Measurements from ENCODE around the gene LIMCH1. TPM values are rescaled to one million over a fixed set of nuclear protein-coding genes. Genes with fewer than 3 reads are reported as not detected.

LIMCH1 gene
- total and polyA plus RNA-seq, 2 experiments from 2014 or later: 10.6 to 13.3 TPM

- Histone ChIP-seq H3K9me2 (replicated peaks; ENCODE audit: insufficient read depth) (no peaks in the 10 kb centered on the region), H3K27ac (no peak overlapping the region), H3K4me3 (no peak overlapping the region), H3K79me2 (no peaks in the 10 kb centered on the region), H2AFZ (no peak overlapping the region), H3K27me3 (no peaks in the 10 kb centered on the region), H3K4me1 (ENCODE audit: insufficient read depth) (no peaks in the 10 kb centered on the region), H3K9me3 (ENCODE audit: low read depth) (no peaks in the 10 kb centered on the region), H3K4me2 (no peak overlapping the region), H4K20me1 (ENCODE audit: insufficient read depth, poor library complexity, severe bottlenecking) (no peaks in the 10 kb centered on the region), H3K36me3 (replicated peaks; ENCODE audit: insufficient read depth, low read depth) (no peaks in the 10 kb centered on the region)
- 75% methylated on average over 11 of the region's 11 CpGs for WGBS (ENCODE audit: low lambda C conversion rate, missing lambda C conversion rate)
- no peak for TF ChIP-seq EZH2 (IDR thresholded peaks at IDR 0.05; ENCODE audit: borderline replicate concordance)
- TF ChIP-seq, protein P1, sequence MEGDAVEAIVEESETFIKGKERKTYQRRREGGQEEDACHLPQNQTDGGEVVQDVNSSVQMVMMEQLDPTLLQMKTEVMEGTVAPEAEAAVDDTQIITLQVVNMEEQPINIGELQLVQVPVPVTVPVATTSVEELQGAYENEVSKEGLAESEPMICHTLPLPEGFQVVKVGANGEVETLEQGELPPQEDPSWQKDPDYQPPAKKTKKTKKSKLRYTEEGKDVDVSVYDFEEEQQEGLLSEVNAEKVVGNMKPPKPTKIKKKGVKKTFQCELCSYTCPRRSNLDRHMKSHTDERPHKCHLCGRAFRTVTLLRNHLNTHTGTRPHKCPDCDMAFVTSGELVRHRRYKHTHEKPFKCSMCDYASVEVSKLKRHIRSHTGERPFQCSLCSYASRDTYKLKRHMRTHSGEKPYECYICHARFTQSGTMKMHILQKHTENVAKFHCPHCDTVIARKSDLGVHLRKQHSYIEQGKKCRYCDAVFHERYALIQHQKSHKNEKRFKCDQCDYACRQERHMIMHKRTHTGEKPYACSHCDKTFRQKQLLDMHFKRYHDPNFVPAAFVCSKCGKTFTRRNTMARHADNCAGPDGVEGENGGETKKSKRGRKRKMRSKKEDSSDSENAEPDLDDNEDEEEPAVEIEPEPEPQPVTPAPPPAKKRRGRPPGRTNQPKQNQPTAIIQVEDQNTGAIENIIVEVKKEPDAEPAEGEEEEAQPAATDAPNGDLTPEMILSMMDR (IDR thresholded peaks at IDR 0.05; ENCODE audit: poor library complexity): no peak
- no peak for TF ChIP-seq EZH2phosphoT487 (IDR thresholded peaks at IDR 0.05; ENCODE audit: low read depth, severe bottlenecking, unreplicated experiment)
- DNase-seq (ENCODE audit: low spot score): no peak
Observed at GRCh38 chr4:41632481-41633073, 94.6 kb downstream of the LIMCH1 start.

DNA sequence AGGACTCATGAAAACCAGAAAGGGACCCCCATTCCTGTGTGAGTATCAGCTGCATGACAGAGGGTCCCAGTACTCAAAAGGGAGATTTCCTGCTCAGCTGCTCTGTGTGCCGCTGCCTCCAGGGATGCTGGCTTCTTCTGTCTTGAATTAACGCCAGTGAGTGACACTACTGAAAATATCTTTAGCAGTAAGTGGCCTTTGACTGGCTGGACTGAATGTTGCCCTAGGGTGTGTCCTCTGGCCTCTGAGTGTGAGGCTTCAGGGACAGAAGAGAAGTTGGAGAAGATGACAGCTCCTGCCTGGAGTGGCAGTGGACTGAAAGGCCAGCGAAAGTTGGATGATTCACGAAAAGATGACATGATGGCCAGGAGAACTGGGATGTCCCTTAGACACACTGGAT is 95.4 kb downstream of the LIMCH1 start:
- Histone ChIP-seq H3K36me3 (replicated peaks; ENCODE audit: insufficient read depth, low read depth) (no peaks in the 10 kb centered on the region), H4K20me1 (ENCODE audit: insufficient read depth, poor library complexity, severe bottlenecking) (no peaks in the 10 kb centered on the region), H3K4me1 (ENCODE audit: insufficient read depth) (no peaks in the 10 kb centered on the region), H3K27ac (no peak overlapping the region), H3K79me2 (no peaks in the 10 kb centered on the region), H2AFZ (no peak overlapping the region), H3K9me3 (ENCODE audit: low read depth) (no peaks in the 10 kb centered on the region), H3K4me3 (no peak overlapping the region), H3K4me2 (no peak overlapping the region), H3K9me2 (replicated peaks; ENCODE audit: insufficient read depth) (no peaks in the 10 kb centered on the region), H3K27me3 (no peaks in the 10 kb centered on the region)
- 88% methylated on average over 4 of the region's 4 CpGs for WGBS (ENCODE audit: low lambda C conversion rate, missing lambda C conversion rate)
- TF ChIP-seq, protein P1 (IDR thresholded peaks at IDR 0.05; ENCODE audit: poor library complexity): no peak
- TF ChIP-seq EZH2phosphoT487 (IDR thresholded peaks at IDR 0.05; ENCODE audit: low read depth, severe bottlenecking, unreplicated experiment) (no peak), EZH2 (IDR thresholded peaks at IDR 0.05; ENCODE audit: borderline replicate concordance) (no peak)
- no peak for DNase-seq (ENCODE audit: low spot score)

GRCh38 chr4:41635441-41635840 is 97.5 kb downstream of the LIMCH1 start:
- TF ChIP-seq EZH2phosphoT487 (IDR thresholded peaks at IDR 0.05; ENCODE audit: low read depth, severe bottlenecking, unreplicated experiment) (no peak), EZH2 (IDR thresholded peaks at IDR 0.05; ENCODE audit: borderline replicate concordance) (no peak)
- TF ChIP-seq, protein P1 (IDR thresholded peaks at IDR 0.05; ENCODE audit: poor library complexity): no peak
- no peak overlapping the region for H3K4me2 ChIP-seq
- H4K20me1 ChIP-seq (ENCODE audit: insufficient read depth, poor library complexity, severe bottlenecking): no peaks in the 10 kb centered on the region
- no peaks in the 10 kb centered on the region for H3K79me2 ChIP-seq
- DNase-seq (ENCODE audit: low spot score): no peak
- H3K4me1 ChIP-seq (ENCODE audit: insufficient read depth): no peaks in the 10 kb centered on the region
- no peak overlapping the region for H2AFZ ChIP-seq
- no peaks in the 10 kb centered on the region for H3K27me3 ChIP-seq
- H3K4me3 ChIP-seq: no peak overlapping the region
- WGBS (ENCODE audit: low lambda C conversion rate, missing lambda C conversion rate): 92% methylated on average over 3 of the region's 3 CpGs
- H3K36me3 ChIP-seq (replicated peaks; ENCODE audit: insufficient read depth, low read depth): no peaks in the 10 kb centered on the region
- no peak overlapping the region for H3K27ac ChIP-seq
- H3K9me3 ChIP-seq (ENCODE audit: low read depth): no peaks in the 10 kb centered on the region
- no peaks in the 10 kb centered on the region for H3K9me2 ChIP-seq (replicated peaks; ENCODE audit: insufficient read depth)

Measured in hepatocyte (in vitro differentiated cells).